Measurements from ENCODE around the gene TNPO1. TPM values are rescaled to one million over a fixed set of nuclear protein-coding genes. Genes with fewer than 3 reads are reported as not detected.

Gene TNPO1
- total and polyA plus RNA-seq, 9 of the 15 experiments (the other 6 are each of a cell fraction or from before 2014, with no cell fraction given) = 20.8 to 176 (median 97.9) TPM

- no peak for TF ChIP-seq NBN (IDR thresholded peaks at IDR 0.05; ENCODE audit: low read depth)
- no peak for TF ChIP-seq NFYB (IDR thresholded peaks at IDR 0.05; ENCODE audit: extremely low read depth, insufficient read length)
- TF ChIP-seq ATF6 (CRISPR knock-in tag; IDR thresholded peaks at IDR 0.05) = no peak
Measured at GRCh38 chr5:72871366-72872024, 55.0 kb downstream of the TNPO1 start (continued).

GRCh38 chr5:72878854-72879253 is 62.4 kb downstream of the TNPO1 start:
- Histone ChIP-seq H3K9ac (ENCODE audit: insufficient read depth in 1 of 2, low read depth in 2 of 2, low read length in 2 of 2) (no peak overlapping the region), H3K27ac (ENCODE audit: extremely low read depth, low read depth, low read length) (no peak overlapping the region), H3K4me3 (no peak overlapping the region), H3K79me2 (ENCODE audit: control insufficient read depth, insufficient read depth, low read length) (no peaks in the 10 kb centered on the region; the same call in 2 of the 3 replicates), H4K20me1 (replicated peaks; ENCODE audit: control insufficient read depth, insufficient read depth, low read length) (no peaks in the 10 kb centered on the region), H3K4me1 (replicated peaks in 1 of 2; ENCODE audit: control insufficient read depth in 2 of 2, insufficient read depth in 2 of 2, low read length in 2 of 2) (no peaks in the 10 kb centered on the region), H2AFZ (ENCODE audit: low read depth, low read length) (no peak overlapping the region), H3K4me2 (ENCODE audit: insufficient read depth, low read length) (no peak overlapping the region), H3K27me3 (ENCODE audit: control insufficient read depth in 2 of 2, insufficient read depth in 2 of 2, low read length in 2 of 2) (no peaks in the 10 kb centered on the region), H3K9me3 (replicated peaks; ENCODE audit: control insufficient read depth, insufficient read depth, low read depth, low read length) (no peaks in the 10 kb centered on the region), H3K36me3 (ENCODE audit: control insufficient read depth, insufficient read depth, low read length) (peaks cover 96% of the 10 kb centered on the region), H3K9me1 (ENCODE audit: control insufficient read depth, insufficient read depth, low read length) (no peaks in the 10 kb centered on the region)
- intact Hi-C loops (cut with micrococcal nuclease) (no loop called here), in situ Hi-C loops (cut with MboI) (no loop called here)
- WGBS (ENCODE audit: insufficient coverage, low coverage, missing lambda C conversion rate) = 93% methylated on average over 4 of the region's 4 CpGs
- CTCF ChIA-PET (ENCODE audit: low intra/inter-chr PET ratio) = no interaction called here
- POLR2A ChIA-PET = interaction anchor here (0.6 kb wide), 1 partner anchor 23 kb away, joined by 3 read pairs; no protein-coding TSS in a partner anchor
- no peak for DNase-seq (ENCODE audit: extremely low read depth in 1 of 4, low spot score in 3 of 4)
- no peak for ATAC-seq
- FAIRE-seq = no peak
- BruUV-seq (replicated peaks) = no TSS peak
- no peak for TF ChIP-seq ZFP1 (CRISPR knock-in tag; IDR thresholded peaks at IDR 0.05)
- no peak for TF ChIP-seq ZNF280A (IDR thresholded peaks at IDR 0.05; ENCODE audit: low read depth, partially characterized antibody)
- no peak for TF ChIP-seq LCOR (CRISPR knock-in tag; IDR thresholded peaks at IDR 0.05)
- no peak for TF ChIP-seq POLR3A (IDR thresholded peaks at IDR 0.05; ENCODE audit: borderline replicate concordance, extremely low read depth, insufficient read depth, insufficient read length)
- TF ChIP-seq RFX5 (IDR thresholded peaks at IDR 0.05; ENCODE audit: low read depth, low read length) = no peak
- no peak for TF ChIP-seq ZNF589 (CRISPR knock-in tag; IDR thresholded peaks at IDR 0.05; ENCODE audit: low read depth)
- no peak for TF ChIP-seq HNRNPK (IDR thresholded peaks at IDR 0.05; ENCODE audit: low read depth, low read length, poor library complexity, severe bottlenecking)
- no peak for TF ChIP-seq FUS (optimal IDR thresholded peaks at IDR 0.05; ENCODE audit: low read depth, low read length)
- no peak for TF ChIP-seq KDM2B (CRISPR knock-in tag; IDR thresholded peaks at IDR 0.05)
- TF ChIP-seq MEF2A (IDR thresholded peaks at IDR 0.05; ENCODE audit: control insufficient read depth, low read depth, low read length) = no peak
- no peak for TF ChIP-seq ZNF146 (CRISPR knock-in tag; IDR thresholded peaks at IDR 0.05; ENCODE audit: unreplicated experiment)
- no peak for TF ChIP-seq ASH1L (IDR thresholded peaks at IDR 0.05; ENCODE audit: borderline replicate concordance, low read depth, partially characterized antibody)
- no peak for TF ChIP-seq NFIX (CRISPR knock-in tag; IDR thresholded peaks at IDR 0.05; ENCODE audit: low read depth)
- TF ChIP-seq SIX5 (IDR thresholded peaks at IDR 0.05; ENCODE audit: borderline replicate concordance in 1 of 2, insufficient read depth in 1 of 2, low read depth in 1 of 2, low read length in 2 of 2) = no peak
